HG03039 (cell line): ENCODE measurements around the gene RAB8A.
"Not testable (repeated sequence)": the region's sequence is repeated elsewhere in the genome, so short reads cannot be mapped to it uniquely, and the experiment has no call there.

Source experiments
- ATAC-seq: cut with Tn5 transposase; IDR thresholded peaks from one replicate; pipeline ENCODE4 v1.9.1; 2021; ENCODE audit warnings: mild to moderate bottlenecking, moderate library complexity; ENCODE audit not compliant: unreplicated experiment

Gene RAB8A

GRCh38 chr19:16077984-16078758, 33.5 kb upstream of the RAB8A start:
- ATAC-seq: no peak

GRCh38 chr19:16078759-16079707, 32.7 kb upstream of the RAB8A start:
- no peak for ATAC-seq

- ATAC-seq: no peak
Measured at GRCh38 chr19:16084067-16084685, 27.5 kb upstream of the RAB8A start.

GRCh38 chr19:16085115-16085514, 26.6 kb upstream of the RAB8A start:
- no peak for ATAC-seq

GRCh38 chr19:16087404-16087803, 24.3 kb upstream of the RAB8A start:
- not testable (repeated sequence) for ATAC-seq

GRCh38 chr19:16087940-16088339, 23.7 kb upstream of the RAB8A start:
- ATAC-seq: no peak

- no peak for ATAC-seq
Measured at GRCh38 chr19:16088351-16089009, 23.2 kb upstream of the RAB8A start.

GRCh38 chr19:16089010-16089846, 22.5 kb upstream of the RAB8A start:
- no peak for ATAC-seq

GRCh38 chr19:16091546-16092475, 19.9 kb upstream of the RAB8A start:
- no peak for ATAC-seq

GRCh38 chr19:16094360-16095070, 17.2 kb upstream of the RAB8A start:
- ATAC-seq: no peak

GRCh38 chr19:16095071-16095571, 16.6 kb upstream of the RAB8A start:
- ATAC-seq: no peak

- ATAC-seq: no peak
Measured at GRCh38 chr19:16096280-16096855, 15.3 kb upstream of the RAB8A start.

GRCh38 chr19:16098416-16098768, 13.3 kb upstream of the RAB8A start:
- no peak for ATAC-seq

GRCh38 chr19:16098821-16099220, 12.9 kb upstream of the RAB8A start:
- no peak for ATAC-seq

GRCh38 chr19:16099314-16099965, 12.2 kb upstream of the RAB8A start:
- not testable (repeated sequence) for ATAC-seq

GRCh38 chr19:16100524-16100923, 11.2 kb upstream of the RAB8A start:
- ATAC-seq: no peak

GRCh38 chr19:16104722-16105121, 7.0 kb upstream of the RAB8A start:
- no peak for ATAC-seq
